Effector memory CD8-positive, alpha-beta T cell (primary cell): ENCODE results near the gene DBF4B.
A peak's percentile ranks its signal among the peaks of the same experiment; 100 is the strongest.
"Not testable (repeated sequence)": the region's sequence is repeated elsewhere in the genome, so short reads cannot be mapped to it uniquely, and the experiment has no call there.

Source experiments
- ATAC-seq: fragments of 150-1000 bp; cut with Tn5 transposase; replicated peaks from 2 replicates; pipeline ENCODE4 v1.10.0; 2021; ENCODE audit warnings: mild to moderate bottlenecking, moderate library complexity
- DNase-seq, 3 experiments: peaks; one replicate each; pipeline ENCODE4 v3.0.0; 2021
- H3K27ac Mint-ChIP-seq, 2 donors: one replicate each; pipeline ENCODE4 v1.8.0; 2022; ENCODE audit warnings: mild to moderate bottlenecking in 2 of 2, mixed read lengths in 2 of 2, moderate library complexity in 2 of 2
- H3K27me3 Mint-ChIP-seq, 2 donors: one replicate each; pipeline ENCODE4 v1.8.0; 2022; ENCODE audit warnings: mixed read lengths in 2 of 2
- H3K36me3 Mint-ChIP-seq: one replicate; pipeline ENCODE4 v1.8.0; 2022; ENCODE audit warnings: mild to moderate bottlenecking, moderate library complexity, mixed read lengths; ENCODE audit not compliant: insufficient read depth
- H3K4me1 Mint-ChIP-seq, 2 donors: one replicate each; pipeline ENCODE4 v1.8.0; 2022; ENCODE audit warnings: low read depth in 2 of 2, mixed read lengths in 2 of 2
- H3K4me3 Mint-ChIP-seq, 2 donors: one replicate each; pipeline ENCODE4 v1.8.0; 2022; ENCODE audit warnings: mild to moderate bottlenecking in 2 of 2, mixed read lengths in 2 of 2, moderate library complexity in 2 of 2
- H3K9me3 Mint-ChIP-seq, 2 donors: one replicate each; pipeline ENCODE4 v1.8.0; 2022; ENCODE audit warnings: mixed read lengths in 2 of 2

DBF4B gene

DNA sequence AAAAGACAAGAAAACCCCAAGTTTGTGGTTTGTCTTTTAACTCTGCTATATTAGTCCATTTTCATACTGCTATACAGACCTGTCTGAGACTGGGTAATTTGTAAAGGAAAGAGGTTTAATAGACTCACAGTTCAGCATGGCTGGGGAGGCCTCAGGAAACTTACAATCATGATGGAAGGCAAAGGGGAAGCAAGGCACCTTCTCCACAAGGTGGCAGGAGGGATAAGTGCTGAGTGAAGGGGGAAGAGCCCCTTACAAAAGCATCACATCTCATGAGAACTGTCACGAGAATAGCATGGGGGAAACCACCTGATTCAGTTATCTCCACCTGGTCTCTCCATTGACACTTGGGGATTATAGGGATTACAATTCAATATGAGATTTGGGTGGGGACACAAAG, 36.8 kb downstream of the DBF4B start:
- H3K4me3 Mint-ChIP-seq = no peak overlapping the region
- H3K9me3 Mint-ChIP-seq = no peaks in the 10 kb centered on the region
- H3K27ac Mint-ChIP-seq = no peak overlapping the region
- peaks cover 0 to 3% of the 10 kb centered on the region in 2 donors for H3K4me1 Mint-ChIP-seq
- H3K36me3 Mint-ChIP-seq = no peaks in the 10 kb centered on the region
- no peak for DNase-seq
- H3K27me3 Mint-ChIP-seq = no peaks in the 10 kb centered on the region
- no peak for ATAC-seq

DNA sequence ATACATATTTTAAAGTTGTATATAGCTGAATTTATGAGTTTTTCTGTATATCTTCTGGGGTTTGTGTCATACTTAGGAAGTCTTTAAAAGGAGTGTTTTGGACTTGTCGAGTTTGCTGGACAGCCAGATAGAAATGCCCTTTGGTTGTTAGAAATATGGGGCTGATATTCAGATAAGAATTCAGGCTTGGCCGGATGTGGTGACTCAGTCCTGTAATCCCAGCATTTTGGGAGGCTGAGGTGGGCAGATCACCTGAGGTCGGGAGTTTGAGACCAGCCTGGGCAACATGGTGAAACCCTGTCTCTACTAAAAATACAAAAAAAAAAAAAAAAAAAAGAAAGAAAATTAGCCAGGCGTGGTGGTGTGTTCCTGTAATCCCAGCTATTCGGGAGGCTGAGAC, 37.3 kb downstream of the DBF4B start:
- not testable (repeated sequence) for H3K36me3 Mint-ChIP-seq, H3K27me3 Mint-ChIP-seq, H3K4me1 Mint-ChIP-seq, DNase-seq, ATAC-seq, H3K4me3 Mint-ChIP-seq, H3K9me3 Mint-ChIP-seq, H3K27ac Mint-ChIP-seq

DNA sequence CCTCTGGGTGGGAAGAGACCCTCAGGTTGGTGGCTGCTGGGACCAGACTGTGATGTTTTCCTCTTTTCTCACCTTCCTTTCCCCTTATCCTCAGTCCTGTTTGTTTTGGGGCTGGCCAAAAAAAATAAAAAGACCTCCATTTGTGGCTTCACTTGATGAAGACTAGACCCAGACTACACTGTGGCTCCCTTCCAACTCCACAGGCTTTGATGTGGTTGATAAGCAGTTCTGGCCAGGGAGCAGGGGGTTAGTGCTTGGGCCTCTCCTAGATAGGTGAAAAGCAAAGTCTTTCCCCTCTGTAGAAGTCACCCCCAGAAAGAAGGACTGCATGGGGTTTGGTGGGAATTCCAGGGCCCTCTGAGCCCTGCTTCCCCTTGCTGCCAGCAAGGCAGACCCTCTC, 39.1 kb downstream of the DBF4B start:
- Mint-ChIP-seq H3K36me3 (no peaks in the 10 kb centered on the region), H3K27ac (no peak overlapping the region), H3K4me1 (peaks cover 0 to 3% of the 10 kb centered on the region in 2 donors), H3K27me3 (no peaks in the 10 kb centered on the region), H3K9me3 (no peaks in the 10 kb centered on the region), H3K4me3 (no peak overlapping the region)
- DNase-seq = no peak
- no peak for ATAC-seq

DNA sequence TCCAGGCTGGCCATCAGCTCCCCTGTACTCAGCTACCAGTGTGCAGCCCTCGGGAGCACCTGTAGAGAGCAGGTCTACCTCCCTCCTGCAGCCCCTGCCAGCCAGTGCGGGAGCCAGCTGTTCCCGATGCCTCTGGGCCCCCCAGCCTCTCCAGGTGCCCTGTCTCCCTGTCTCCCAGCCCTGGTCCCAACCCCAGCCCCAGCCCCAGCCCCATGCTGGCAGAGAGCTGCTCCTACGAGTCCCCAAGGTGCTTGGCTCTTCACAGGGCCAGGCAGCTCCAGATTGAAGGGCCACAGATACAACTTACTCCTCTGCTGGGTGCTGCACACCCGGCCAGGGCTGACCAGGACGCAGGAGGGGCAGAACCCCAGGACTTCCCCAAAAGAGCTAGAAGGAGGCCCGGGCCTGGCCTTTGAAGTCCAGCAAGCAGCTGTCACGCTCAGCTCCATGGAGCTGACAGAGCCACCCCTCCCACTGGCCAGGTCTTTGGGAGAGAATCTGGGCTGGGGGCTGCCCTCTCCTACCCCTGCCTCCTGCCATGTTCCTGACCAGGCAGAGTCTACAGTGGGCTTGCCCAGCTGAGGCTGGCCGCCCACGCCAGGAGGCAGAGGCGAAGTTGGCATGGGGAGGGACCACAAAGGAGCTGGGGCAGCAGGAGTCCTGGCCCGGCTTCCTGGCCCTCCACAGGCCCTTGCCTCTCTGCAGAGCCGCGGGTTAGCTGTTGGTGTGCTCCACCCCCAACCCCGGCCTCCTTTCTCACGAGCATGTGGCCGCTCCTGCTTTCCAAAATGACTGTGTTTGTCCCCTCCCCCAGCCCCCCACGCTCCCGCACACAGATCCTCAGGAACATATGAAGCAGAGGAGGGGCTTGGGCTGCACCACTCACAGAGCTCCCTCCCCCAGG, 40.9 kb downstream of the DBF4B start:
- peaks cover 0 to 3% of the 10 kb centered on the region in 2 donors for H3K4me1 Mint-ChIP-seq
- ATAC-seq (no peak), DNase-seq (no peak)
- H3K27me3 Mint-ChIP-seq = peaks cover 0 to 7% of the 10 kb centered on the region in 2 donors
- H3K36me3 Mint-ChIP-seq = peaks cover 6% of the 10 kb centered on the region
- H3K9me3 Mint-ChIP-seq = no peaks in the 10 kb centered on the region
- H3K27ac Mint-ChIP-seq = no peak overlapping the region
- no peak overlapping the region for H3K4me3 Mint-ChIP-seq

DNA sequence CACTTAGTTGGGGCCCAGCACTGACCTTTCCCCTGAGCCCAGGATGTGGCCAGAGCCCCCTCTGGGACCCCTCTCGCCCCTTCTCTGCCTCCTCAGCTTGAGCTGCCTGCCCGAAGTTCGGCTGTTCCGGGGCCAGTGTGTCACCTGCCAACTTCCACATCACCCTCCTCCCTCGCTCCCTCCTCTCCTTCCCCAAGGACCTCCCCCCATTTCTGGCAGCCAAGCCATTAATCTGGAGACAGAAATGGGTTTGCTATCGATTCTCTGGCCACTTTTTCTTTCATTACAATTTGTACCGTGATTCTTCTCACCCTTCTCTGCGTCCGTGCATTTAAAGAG, 41.5 kb downstream of the DBF4B start:
- Mint-ChIP-seq H3K9me3 (no peaks in the 10 kb centered on the region), H3K36me3 (peaks cover 6% of the 10 kb centered on the region), H3K27me3 (peaks cover 0 to 10% of the 10 kb centered on the region in 2 donors), H3K27ac (no peak overlapping the region), H3K4me1 (peaks cover 0 to 3% of the 10 kb centered on the region in 2 donors), H3K4me3 (no peak overlapping the region)
- DNase-seq (no peak), ATAC-seq (no peak)

DNA sequence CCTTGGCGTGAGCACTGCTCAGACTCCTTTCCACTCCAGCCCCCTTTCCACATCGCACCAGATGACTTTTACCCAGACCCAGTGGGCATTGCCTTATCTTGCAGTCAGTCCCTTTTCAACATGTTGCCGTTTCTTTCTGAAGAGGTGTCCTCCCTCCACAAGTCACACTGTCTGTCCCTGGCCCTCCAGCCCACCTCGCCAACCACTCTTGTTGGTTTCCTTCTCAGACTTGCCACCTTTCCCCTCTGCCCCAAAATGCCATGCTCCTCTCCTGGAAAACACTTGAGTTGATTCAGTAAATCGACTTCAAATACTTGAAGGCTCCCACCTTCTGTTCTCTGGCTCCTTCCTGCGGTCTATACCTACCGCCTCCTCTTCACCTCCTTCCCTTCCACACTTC, 42.9 kb downstream of the DBF4B start:
- no peaks in the 10 kb centered on the region for H3K9me3 Mint-ChIP-seq
- H3K27ac Mint-ChIP-seq = no peak overlapping the region
- ATAC-seq (no peak), DNase-seq (no peak)
- H3K36me3 Mint-ChIP-seq = peaks cover 6% of the 10 kb centered on the region
- no peak overlapping the region for H3K4me3 Mint-ChIP-seq
- H3K4me1 Mint-ChIP-seq = peaks cover 0 to 3% of the 10 kb centered on the region in 2 donors
- peaks cover 0 to 10% of the 10 kb centered on the region in 2 donors for H3K27me3 Mint-ChIP-seq

DNA sequence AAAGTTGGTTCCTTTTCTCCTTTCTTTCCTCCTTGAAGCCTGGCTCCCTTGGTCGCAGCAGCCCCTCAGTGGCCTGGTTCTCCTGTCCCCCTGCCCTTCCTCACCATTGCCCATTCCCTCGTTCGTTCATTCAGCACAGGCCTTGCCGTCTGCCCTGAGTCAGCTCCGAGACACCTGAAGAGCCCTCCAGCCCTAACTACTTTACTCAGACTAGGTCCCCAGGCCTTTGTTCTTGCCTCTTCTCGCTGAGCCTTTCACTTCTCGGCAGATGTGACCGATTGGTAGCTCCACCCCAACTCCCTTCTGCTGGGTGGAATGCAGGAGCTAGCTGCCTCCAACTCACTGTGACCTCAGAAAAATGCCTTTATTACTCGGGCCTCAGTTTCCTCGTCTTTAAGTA, 43.3 kb downstream of the DBF4B start:
- no peak for DNase-seq
- no peaks in the 10 kb centered on the region for H3K9me3 Mint-ChIP-seq
- peaks cover 6% of the 10 kb centered on the region for H3K36me3 Mint-ChIP-seq
- no peak overlapping the region for H3K4me3 Mint-ChIP-seq
- H3K27ac Mint-ChIP-seq = no peak overlapping the region
- no peak for ATAC-seq
- peaks cover 0 to 11% of the 10 kb centered on the region in 2 donors for H3K27me3 Mint-ChIP-seq
- H3K4me1 Mint-ChIP-seq = peaks cover 0 to 3% of the 10 kb centered on the region in 2 donors

DNA sequence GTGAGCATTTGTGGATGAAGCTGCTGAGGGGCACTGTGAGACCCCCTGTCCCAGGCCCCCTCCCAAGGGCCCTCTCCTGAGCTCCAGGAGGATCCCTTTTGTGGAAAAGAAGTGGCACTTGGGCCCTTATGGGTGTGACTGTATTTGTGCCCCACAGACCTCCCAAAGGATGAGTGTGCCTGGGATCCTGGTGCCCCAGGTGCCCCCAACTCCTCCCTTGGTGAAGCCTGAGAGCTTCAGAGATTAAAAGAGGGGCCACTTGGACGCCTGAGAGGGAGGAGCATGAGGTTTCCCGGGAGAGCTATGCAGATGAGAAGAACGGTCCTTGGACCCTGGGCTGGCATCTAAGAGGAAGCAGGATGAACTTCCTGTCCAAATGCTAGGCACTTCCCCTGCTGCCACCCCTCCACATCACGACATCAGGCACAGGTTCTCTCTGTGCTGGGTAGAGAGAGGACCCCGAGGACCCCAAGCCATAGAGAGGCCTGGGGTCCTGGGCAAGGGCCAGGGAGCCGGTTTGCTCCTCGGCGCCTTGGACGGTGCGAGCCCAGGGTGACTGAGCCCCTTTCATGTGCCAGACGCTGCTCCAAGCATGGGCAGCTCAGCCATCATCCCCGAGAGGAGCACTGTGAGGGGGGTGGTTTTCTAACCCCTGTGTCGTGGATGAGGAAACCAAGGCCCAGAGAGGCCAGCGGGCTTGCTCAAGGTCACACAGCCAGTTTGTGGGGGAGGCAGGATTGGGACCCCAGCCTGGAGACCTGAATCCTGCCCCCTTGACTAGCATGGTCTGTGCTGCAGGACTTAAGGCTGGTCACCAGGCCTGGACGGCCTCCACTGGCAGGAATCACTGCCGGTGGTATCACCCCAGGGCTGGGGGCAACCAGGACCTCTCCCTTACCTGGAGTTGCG, 44.7 kb downstream of the DBF4B start:
- no peak for DNase-seq
- Mint-ChIP-seq H3K4me1 (peaks cover 0 to 3% of the 10 kb centered on the region in 2 donors), H3K36me3 (peaks cover 6% of the 10 kb centered on the region), H3K27me3 (peaks cover 13 to 25% of the 10 kb centered on the region in 2 donors), H3K27ac (no peak overlapping the region), H3K9me3 (no peaks in the 10 kb centered on the region), H3K4me3 (no peak overlapping the region)
- no peak for ATAC-seq

DNA sequence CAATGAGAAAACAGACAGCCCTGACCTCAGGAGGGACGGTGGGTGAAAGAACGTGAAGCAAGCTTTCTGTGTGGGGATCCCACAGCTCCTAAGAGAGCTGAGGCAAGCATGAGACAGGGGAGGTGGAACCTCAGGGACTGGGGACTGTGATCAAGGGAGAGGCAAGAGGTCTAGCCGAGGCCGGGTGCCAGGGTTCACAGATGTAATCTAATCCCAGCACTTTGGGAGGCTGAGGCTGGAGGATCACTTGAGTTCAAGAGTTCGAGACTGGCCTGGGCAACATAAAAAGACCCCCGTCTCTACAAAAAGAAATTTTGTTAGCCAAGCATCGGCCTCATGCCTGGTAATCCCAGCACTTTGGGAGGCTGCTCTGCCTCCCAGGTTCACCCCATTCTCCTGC, 45.8 kb downstream of the DBF4B start:
- Mint-ChIP-seq H3K4me3 (no peak overlapping the region), H3K4me1 (peaks cover 0 to 3% of the 10 kb centered on the region in 2 donors), H3K36me3 (peaks cover 6% of the 10 kb centered on the region), H3K27ac (no peak overlapping the region), H3K9me3 (no peaks in the 10 kb centered on the region), H3K27me3 (peaks cover 14 to 27% of the 10 kb centered on the region in 2 donors)
- no peak for DNase-seq
- no peak for ATAC-seq

DNA sequence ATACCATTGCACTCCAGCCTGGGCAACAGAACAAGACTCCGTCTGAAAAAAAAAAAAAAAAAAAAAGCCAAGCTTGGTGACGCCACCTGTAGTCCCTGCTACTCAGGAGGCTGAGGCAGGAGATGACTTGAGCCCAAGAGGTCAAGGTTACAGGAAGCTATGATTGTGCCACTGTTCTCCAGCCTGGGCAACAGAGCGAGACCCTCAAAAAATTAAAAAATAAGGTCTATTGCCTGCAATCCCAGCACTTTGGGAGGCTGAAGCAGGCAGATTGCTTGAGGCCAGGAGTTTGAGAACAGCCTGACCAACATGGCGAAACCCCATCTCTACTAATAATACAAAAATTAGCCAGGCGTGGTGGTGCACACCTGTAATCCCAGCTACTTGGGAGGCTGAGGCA, 46.7 kb downstream of the DBF4B start:
- not testable (repeated sequence) for H3K4me1 Mint-ChIP-seq, H3K36me3 Mint-ChIP-seq, H3K4me3 Mint-ChIP-seq, H3K9me3 Mint-ChIP-seq, ATAC-seq, DNase-seq, H3K27ac Mint-ChIP-seq
- H3K27me3 Mint-ChIP-seq = peaks cover 15 to 29% of the 10 kb centered on the region in 2 donors

DNA sequence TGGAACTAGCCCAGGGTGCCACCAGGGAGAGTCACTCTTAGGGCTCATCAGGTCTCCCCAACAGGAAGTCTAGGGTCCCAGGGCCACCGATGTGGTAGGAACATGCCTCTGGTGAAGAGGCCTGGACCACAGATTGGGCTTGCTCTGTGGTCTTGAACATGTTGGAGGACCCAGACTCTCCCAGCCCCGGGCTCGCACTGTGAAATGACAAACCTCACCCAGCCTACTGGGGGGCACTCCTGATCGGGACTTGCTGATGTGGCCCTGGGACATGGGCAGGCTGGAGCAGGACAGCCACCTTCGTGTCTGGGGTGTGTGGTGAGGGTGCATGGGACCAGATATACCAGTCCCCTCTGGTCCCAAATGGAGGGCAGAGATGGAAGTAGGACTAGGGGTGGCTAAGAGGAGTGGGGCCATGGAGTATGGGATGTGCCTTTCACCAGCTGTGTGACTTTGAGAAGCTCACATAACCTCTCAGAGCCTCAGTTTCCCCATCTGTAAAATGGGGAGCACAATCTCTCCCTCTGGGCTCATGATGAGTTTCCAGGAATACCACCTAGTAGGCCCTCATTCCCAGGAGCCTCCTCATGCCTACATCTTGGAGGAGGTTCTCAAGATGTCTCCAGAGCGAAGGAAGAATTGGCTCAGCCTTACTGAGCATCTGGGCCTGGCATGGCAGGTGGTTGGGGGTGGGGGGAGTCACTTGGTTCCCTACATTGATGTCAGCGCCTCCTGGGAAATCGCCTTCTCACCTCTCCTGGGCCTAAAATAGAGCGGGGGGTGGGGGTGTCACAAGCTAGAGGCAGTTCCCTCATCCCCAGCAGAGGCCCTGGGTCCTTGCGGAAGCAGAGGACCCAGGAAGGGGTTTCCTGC, 48.8 kb downstream of the DBF4B start:
- no peak overlapping the region for H3K27ac Mint-ChIP-seq
- H3K36me3 Mint-ChIP-seq = peaks cover 6% of the 10 kb centered on the region
- no peaks in the 10 kb centered on the region for H3K9me3 Mint-ChIP-seq
- peak overlapping the region in 1 of 2 donors; percentile 72 for H3K4me3 Mint-ChIP-seq
- ATAC-seq = no peak
- DNase-seq = no peak
- peaks cover 0 to 3% of the 10 kb centered on the region in 2 donors for H3K4me1 Mint-ChIP-seq
- H3K27me3 Mint-ChIP-seq = peaks cover 29 to 50% of the 10 kb centered on the region in 2 donors

DNA sequence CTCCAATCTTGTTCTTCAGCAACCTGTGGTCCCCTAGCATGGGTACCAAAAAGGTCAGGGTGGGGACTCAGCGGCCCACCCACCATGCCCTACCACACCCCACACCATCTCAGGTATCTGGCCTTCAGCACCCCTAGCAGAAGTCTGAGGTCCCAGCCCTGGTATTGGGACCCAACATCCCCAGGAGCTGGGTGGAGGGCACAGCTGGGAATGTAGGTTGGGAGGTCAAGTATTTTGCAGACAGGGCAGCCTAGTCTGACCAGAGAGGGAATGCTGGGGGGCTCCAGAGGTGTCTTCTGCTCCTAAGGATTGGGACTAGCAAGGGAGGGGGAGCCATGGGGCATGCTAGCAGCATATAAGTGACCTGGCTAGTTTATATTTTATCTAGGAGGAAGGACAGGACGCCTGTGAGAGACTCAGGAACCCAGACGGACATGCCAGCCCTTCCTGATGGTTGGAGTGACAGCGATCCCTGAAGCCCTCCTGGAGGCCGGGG, 49.5 kb downstream of the DBF4B start:
- ATAC-seq = no peak
- Mint-ChIP-seq H3K4me1 (peaks cover 0 to 3% of the 10 kb centered on the region in 2 donors), H3K4me3 (peak overlapping the region; percentile 66 to 72), H3K36me3 (peaks cover 6% of the 10 kb centered on the region), H3K27ac (no peak overlapping the region), H3K9me3 (no peaks in the 10 kb centered on the region), H3K27me3 (peaks cover 29 to 57% of the 10 kb centered on the region in 2 donors)
- DNase-seq = no peak
